H1 (cell line): Measurements from ENCODE around the gene LARP4B. TPM values are rescaled to one million over a fixed set of nuclear protein-coding genes. Genes with fewer than 3 reads are reported as not detected.

Source experiments
- CBX8 ChIP-seq: fragments of 300-800, 300-1000 bp; sonication (generic); IDR thresholded peaks from 2 replicates; pipeline ENCODE4 v1.7.1; 2016; ENCODE audit warnings: low read depth, low read length, borderline replicate concordance
- CHD1 ChIP-seq: IDR thresholded peaks from 2 replicates; pipeline ENCODE4 v1.6.1; 2012; ENCODE audit warnings: low read depth, low read length, improper control_type of control experiment
- CREB1 ChIP-seq: IDR thresholded peaks from 2 replicates; pipeline ENCODE4 v1.6.1; 2012; ENCODE audit warnings: inconsistent platforms
- EZH2 ChIP-seq: fragments of 200-600 bp; sonication (generic); IDR thresholded peaks from 2 replicates; pipeline ENCODE4 v1.7.1; 2012; ENCODE audit warnings: low read depth, mild to moderate bottlenecking, moderate library complexity, low read length, inconsistent platforms; ENCODE audit not compliant: severe bottlenecking
- polyA plus RNA-seq, 7 experiments: library from polyadenylated mRNA; depleted of rRNA in 3 of 7; stranded (reverse) in 5 of 7; unstranded in 2 of 7; fragments of >200 nt in 5 of 7; fragments of 200-250 nt in 2 of 7; gene quantifications; 1 replicate in 5 of 7; 2 replicates in 1 of 7; 4 replicates in 1 of 7; pipeline versions ENCODE4 v1.2.1 to v1.2.3, GENCODE V29; 2011 to 2013; ENCODE audit warnings: missing spikeins in 2 of 7, mixed read lengths in 2 of 7
- total RNA-seq: library from RNA; stranded (reverse); fragmentation: NEBNext Ultra II Directional; extraction: Animal tissue kit (Norgen Biotek cat#: 25700); gene quantifications from 2 replicates; pipeline ENCODE4 v1.2.1, GENCODE V29; 2021

Gene LARP4B
- total and polyA plus RNA-seq, 2 of the 8 experiments (the other 6 are each of a cell fraction or from before 2014, with no cell fraction given): 20.1 to 78.6 TPM

GRCh38 chr10:772227-772637, 159.3 kb downstream of the LARP4B start (continued):
- TF ChIP-seq CBX8: no peak
- TF ChIP-seq EZH2: no peak
- no peak for TF ChIP-seq CREB1
- no peak for TF ChIP-seq CHD1
